Peyer's patch (tissue), 4 donors: ENCODE results near the gene DUOXA1. TPM values are rescaled to one million over a fixed set of nuclear protein-coding genes. Genes with fewer than 3 reads are reported as not detected.

Experiments
- DNase-seq, 3 donors: peaks; one replicate each; pipeline ENCODE4 v3.0.0-alpha.2; 2017 to 2019
- H3K27ac ChIP-seq, 4 donors: fragments of 200-600 bp; sonication (generic); one replicate each; pipeline ENCODE4 v1.5.1; 2016 to 2019
- H3K27me3 ChIP-seq, 2 donors: fragments of 200-600 bp; sonication (generic); one replicate each; pipeline ENCODE4 v1.5.1; 2019
- H3K36me3 ChIP-seq, 3 donors: fragments of 200-600 bp; sonication (generic); one replicate each; pipeline ENCODE4 v1.5.1; 2016 to 2019
- H3K4me1 ChIP-seq, 4 donors: fragments of 200-600 bp; sonication (generic); one replicate each; pipeline ENCODE4 v1.5.1; 2016 to 2019
- H3K4me3 ChIP-seq, 4 donors: fragments of 200-600 bp; sonication (generic); 1 replicate in 3 of 4; 2 replicates in 1 of 4; pipeline ENCODE4 v1.5.1; 2016 to 2019; ENCODE audit warnings: mild to moderate bottlenecking in 1 of 4
- H3K9me3 ChIP-seq, 4 donors: fragments of 200-600 bp; sonication (generic); one replicate each; pipeline ENCODE4 v1.5.1; 2016 to 2019; ENCODE audit warnings: mild to moderate bottlenecking in 1 of 4
- CTCF ChIP-seq, 6 experiments: fragments of 450-650 bp in 4 of 6; fragments of 200-600 bp in 2 of 6; sonication (generic) in 1 of 6; IDR thresholded peaks; one replicate each; pipeline ENCODE4 v1.5.1; 2017 to 2019; ENCODE audit warnings: antibody characterized with exemption in 6 of 6, mild to moderate bottlenecking in 3 of 6, moderate library complexity in 1 of 6
- POLR2A ChIP-seq, 2 donors: fragments of 450-650 bp; IDR thresholded peaks; one replicate each; pipeline ENCODE4 v1.5.1; 2017; ENCODE audit warnings: antibody characterized with exemption in 2 of 2, mild to moderate bottlenecking in 2 of 2, moderate library complexity in 2 of 2
- total RNA-seq, 4 donors: library from RNA; depleted of rRNA; stranded (reverse); fragments of >200 nt; gene quantifications; one replicate each; pipeline ENCODE4 v1.1.0, GENCODE V29; 2016

Gene DUOXA1
- total RNA-seq, 4 donors from 2014 or later, result 1.2 TPM; not detected in 3

- TF ChIP-seq CTCF (IDR thresholded peaks at IDR 0.05) (no peak), POLR2A (IDR thresholded peaks at IDR 0.05) (no peak)
- Histone ChIP-seq H3K27me3 (no peaks in the 10 kb centered on the region), H3K9me3 (no peaks in the 10 kb centered on the region), H3K36me3 (no peaks in the 10 kb centered on the region), H3K27ac (no peak overlapping the region), H3K4me1 (no peaks in the 10 kb centered on the region), H3K4me3 (no peak overlapping the region)
- no peak for DNase-seq
These were observed 28.3 kb upstream of the DUOXA1 start for GRCh38 chr15:45157974-45158373.

DNA sequence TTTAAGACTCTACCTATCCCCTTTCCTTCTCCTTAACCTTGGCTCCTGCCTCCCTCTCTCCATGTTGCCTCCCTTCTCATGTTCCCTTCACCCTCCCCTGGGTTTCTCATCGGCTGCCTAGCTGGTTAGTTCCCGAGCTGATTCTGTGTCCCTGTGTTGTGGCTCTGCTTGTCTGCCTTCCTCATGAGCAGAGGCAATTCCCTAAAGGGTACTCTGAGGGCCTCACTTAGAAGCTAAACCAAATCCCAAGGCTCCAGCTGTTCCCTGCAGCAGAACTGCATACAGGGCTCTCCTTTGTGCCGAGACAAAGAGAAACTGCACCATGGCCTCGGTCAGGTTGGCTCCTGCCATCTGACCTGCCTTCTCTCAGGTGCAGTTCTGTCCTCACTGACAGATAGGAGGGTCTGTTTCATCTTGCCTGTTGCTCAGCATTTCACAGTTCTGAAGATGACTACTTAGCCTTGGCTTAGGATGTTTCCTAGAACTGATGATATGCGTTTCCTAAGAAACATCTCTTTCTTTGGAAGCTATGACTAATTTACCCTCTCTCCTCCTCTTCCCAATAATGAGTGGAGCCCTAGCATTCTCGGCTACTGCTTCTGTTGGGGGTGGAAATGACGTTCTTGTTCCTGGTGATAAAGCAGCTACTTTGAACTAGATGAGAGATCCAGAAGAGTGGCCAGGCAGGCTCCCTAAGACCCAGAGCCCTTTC is 27.2 kb upstream of the DUOXA1 start:
- DNase-seq, result no peak
- H3K4me1 ChIP-seq, result no peaks in the 10 kb centered on the region
- no peaks in the 10 kb centered on the region for H3K36me3 ChIP-seq
- H3K4me3 ChIP-seq, result no peak overlapping the region
- TF ChIP-seq POLR2A (IDR thresholded peaks at IDR 0.05) (no peak), CTCF (IDR thresholded peaks at IDR 0.05) (no peak)
- H3K9me3 ChIP-seq, result no peaks in the 10 kb centered on the region
- no peaks in the 10 kb centered on the region for H3K27me3 ChIP-seq
- H3K27ac ChIP-seq, result no peak overlapping the region

DNA sequence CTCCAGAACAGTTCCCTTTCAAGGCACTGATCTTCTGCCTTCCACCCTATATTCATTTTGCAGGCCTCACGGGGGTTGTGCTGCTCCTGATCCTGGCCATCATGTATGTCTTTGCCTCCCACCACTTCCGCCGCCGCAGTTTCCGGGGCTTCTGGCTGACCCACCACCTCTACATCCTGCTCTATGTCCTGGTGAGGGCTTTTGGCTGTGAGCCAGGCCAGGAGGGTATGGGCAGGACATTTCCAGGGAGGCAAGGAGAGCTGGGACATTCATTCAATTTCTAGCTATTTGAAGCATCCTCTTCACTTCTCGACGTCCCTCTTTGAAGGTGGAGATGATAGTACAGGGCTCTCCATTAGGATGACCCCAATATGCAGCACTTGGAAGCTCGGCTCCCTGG is 26.1 kb upstream of the DUOXA1 start:
- no peaks in the 10 kb centered on the region for H3K9me3 ChIP-seq
- no peak for DNase-seq
- H3K4me1 ChIP-seq, result no peaks in the 10 kb centered on the region
- no peaks in the 10 kb centered on the region for H3K27me3 ChIP-seq
- no peak overlapping the region for H3K27ac ChIP-seq
- H3K36me3 ChIP-seq, result no peaks in the 10 kb centered on the region
- no peak for TF ChIP-seq POLR2A (IDR thresholded peaks at IDR 0.05)
- TF ChIP-seq CTCF (IDR thresholded peaks at IDR 0.05), result no peak
- H3K4me3 ChIP-seq, result no peak overlapping the region

DNA sequence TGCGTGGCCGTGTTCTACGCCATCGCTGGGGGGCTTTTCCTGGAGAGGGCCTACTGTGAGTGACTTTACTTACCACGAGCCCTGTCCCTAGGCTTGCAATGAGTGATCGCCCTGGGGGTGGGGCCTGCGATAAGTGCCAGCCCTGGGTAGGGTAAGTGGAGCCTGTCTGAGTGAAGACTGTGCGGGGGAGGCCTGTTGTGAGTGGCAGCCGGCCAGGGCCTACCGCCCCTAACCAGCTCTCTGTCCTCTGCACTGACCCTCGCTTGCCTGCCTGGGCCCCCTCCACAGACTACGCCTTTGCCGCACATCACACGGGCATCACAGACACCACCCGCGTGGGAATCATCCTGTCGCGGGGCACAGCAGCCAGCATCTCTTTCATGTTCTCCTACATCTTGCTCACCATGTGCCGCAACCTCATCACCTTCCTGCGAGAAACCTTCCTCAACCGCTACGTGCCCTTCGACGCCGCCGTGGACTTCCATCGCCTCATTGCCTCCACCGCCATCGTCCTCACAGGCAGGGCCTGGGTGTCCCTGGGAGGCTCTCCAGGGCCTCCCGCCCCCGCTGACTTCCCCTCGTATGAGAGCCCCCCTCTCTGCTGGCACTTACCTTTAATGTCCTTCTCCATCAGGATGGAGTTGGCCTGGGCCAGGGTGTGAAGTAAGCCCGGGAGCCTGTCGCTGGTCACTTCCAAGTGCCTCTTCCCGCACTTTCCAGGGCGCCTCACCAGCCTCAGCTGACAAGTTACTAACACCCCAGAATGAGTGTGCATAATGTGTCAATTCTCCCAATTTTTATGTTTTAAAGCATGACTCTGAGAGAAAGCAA is 22.5 kb upstream of the DUOXA1 start:
- Histone ChIP-seq H3K36me3 (no peaks in the 10 kb centered on the region), H3K4me1 (no peaks in the 10 kb centered on the region), H3K4me3 (no peak overlapping the region), H3K9me3 (no peaks in the 10 kb centered on the region), H3K27me3 (no peaks in the 10 kb centered on the region), H3K27ac (no peak overlapping the region)
- DNase-seq, result no peak
- TF ChIP-seq POLR2A (IDR thresholded peaks at IDR 0.05) (no peak), CTCF (IDR thresholded peaks at IDR 0.05) (no peak)

DNA sequence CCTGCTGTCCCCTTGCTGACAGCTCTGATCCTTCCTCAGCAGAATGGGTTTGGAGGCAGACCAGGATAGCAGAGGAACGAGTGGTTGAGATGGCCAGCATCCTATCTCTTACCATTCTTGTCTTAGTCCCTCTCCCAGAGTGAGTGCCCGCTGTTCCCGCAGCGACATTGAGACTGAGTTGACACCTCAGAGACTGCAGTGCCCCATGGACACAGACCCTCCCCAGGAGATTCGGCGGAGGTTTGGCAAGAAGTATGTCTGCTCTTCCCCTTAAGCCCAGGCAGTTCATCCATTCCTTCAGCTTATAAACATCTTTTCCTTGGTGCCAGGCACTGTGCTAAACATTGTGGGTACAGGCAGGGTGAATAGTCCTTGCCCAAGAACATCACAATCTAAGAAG is 21.3 kb upstream of the DUOXA1 start:
- no peak overlapping the region for H3K4me3 ChIP-seq
- no peaks in the 10 kb centered on the region for H3K27me3 ChIP-seq
- TF ChIP-seq POLR2A (IDR thresholded peaks at IDR 0.05), result no peak
- no peak for TF ChIP-seq CTCF (IDR thresholded peaks at IDR 0.05)
- no peaks in the 10 kb centered on the region for H3K9me3 ChIP-seq
- no peaks in the 10 kb centered on the region for H3K4me1 ChIP-seq
- H3K36me3 ChIP-seq, result no peaks in the 10 kb centered on the region
- DNase-seq, result no peak
- no peak overlapping the region for H3K27ac ChIP-seq
